Stimulated activated CD4-positive, alpha-beta T cell treated with anti-CD3 and anti-CD28 coated beads, Interleukin-1b, Interleukin-23, amount 100 ng/mL, for 48 hours (primary cell): ENCODE data around the gene APOA4.
"Not testable (repeated sequence)": the region's sequence is repeated elsewhere in the genome, so short reads cannot be mapped to it uniquely, and the experiment has no call there.

Experiments
- DNase-seq: peaks from one replicate; pipeline ENCODE4 v3.0.0-alpha.2; 2020

The APOA4 gene

GRCh38 chr11:116844722-116845121 is 21.6 kb upstream of the APOA4 start:
- no peak for DNase-seq

- DNase-seq, result no peak
Measured at GRCh38 chr11:116843661-116844060, 20.6 kb upstream of the APOA4 start.

GRCh38 chr11:116842909-116843308 is 19.8 kb upstream of the APOA4 start:
- no peak for DNase-seq

GRCh38 chr11:116842117-116842516 is 19.0 kb upstream of the APOA4 start:
- DNase-seq, result no peak

GRCh38 chr11:116840746-116841296 is 17.7 kb upstream of the APOA4 start:
- DNase-seq, result no peak

- no peak for DNase-seq
Measured at GRCh38 chr11:116840224-116840745, 17.2 kb upstream of the APOA4 start.

- no peak for DNase-seq
Measured at GRCh38 chr11:116838321-116839084, 15.4 kb upstream of the APOA4 start.

GRCh38 chr11:116837231-116838091 is 14.4 kb upstream of the APOA4 start, which contains the start of gene APOA1:
TSS of gene APOA1 (minus strand) at chr11:116837622. CDS start at chr11:116837387, 235 bp downstream.
- no peak for DNase-seq

- no peak for DNase-seq
Measured at GRCh38 chr11:116836632-116836991, 13.5 kb upstream of the APOA4 start.

- DNase-seq, result peak; percentile 85
Measured at GRCh38 chr11:116835791-116836631, 12.9 kb upstream of the APOA4 start.

- DNase-seq, result no peak
Measured at GRCh38 chr11:116835042-116835772, 12.1 kb upstream of the APOA4 start.

GRCh38 chr11:116834535-116835041 is 11.5 kb upstream of the APOA4 start:
- not testable (repeated sequence) for DNase-seq

- no peak for DNase-seq
Measured at GRCh38 chr11:116833816-116834534, 10.9 kb upstream of the APOA4 start.

- no peak for DNase-seq
Measured at GRCh38 chr11:116833491-116833815, 10.3 kb upstream of the APOA4 start.

- DNase-seq, result no peak
Measured at GRCh38 chr11:116832350-116833290, 9.5 kb upstream of the APOA4 start.

GRCh38 chr11:116831790-116832349 is 8.8 kb upstream of the APOA4 start:
- DNase-seq, result no peak

- no peak for DNase-seq
Measured at GRCh38 chr11:116830184-116830912, 7.2 kb upstream of the APOA4 start.

GRCh38 chr11:116829525-116830183 is 6.5 kb upstream of the APOA4 start, which contains the start of gene APOC3:
TSS of gene APOC3 (plus strand) at chr11:116829907. CDS start at chr11:116830583, 676 bp downstream.
- DNase-seq, result no peak
